NCI-H345 treated with DMSO at 0.1 percent for 48 hours (cell line): Measurements from ENCODE around the gene SIRPB2.

ENCODE experiments used
- DNase-seq: peaks from one replicate; lab custom pipeline; 2025; ENCODE audit not compliant: unreplicated experiment; lab: John Stamatoyannopoulos, UW

Gene SIRPB2

DNA sequence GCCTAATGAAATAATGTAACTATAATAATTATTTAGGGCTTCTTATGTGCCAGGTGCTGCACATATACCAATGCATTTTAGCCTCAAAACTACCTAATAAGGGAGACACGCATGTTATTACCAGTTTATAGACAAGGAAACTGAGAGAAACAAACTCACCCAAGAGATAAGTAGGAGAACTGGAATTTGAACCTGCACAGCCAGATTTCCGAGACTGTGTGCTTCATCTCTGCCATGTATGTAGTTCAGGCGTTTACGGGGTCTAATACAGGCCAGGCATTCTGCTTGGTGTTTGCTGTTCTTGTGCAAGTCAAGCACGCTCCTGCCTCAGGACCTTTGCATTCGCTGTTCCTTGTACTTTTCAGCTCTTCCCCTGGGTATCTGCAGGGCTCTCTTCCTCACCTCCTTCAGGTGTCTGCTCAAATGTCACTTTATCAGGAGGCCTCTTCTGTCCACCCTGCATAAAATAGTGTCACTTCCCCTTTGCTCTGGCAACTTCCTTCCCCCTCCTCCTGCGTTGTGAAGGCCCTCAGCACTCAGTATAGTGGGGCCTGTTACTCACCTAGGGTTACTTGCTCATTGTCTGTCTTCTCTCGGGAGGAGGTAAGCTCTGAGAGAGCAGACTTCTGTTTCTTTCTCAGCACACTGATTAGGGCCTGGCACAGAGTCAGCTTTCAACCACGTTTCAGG is 18.5 kb downstream of the SIRPB2 start:
- no peak for DNase-seq

DNA sequence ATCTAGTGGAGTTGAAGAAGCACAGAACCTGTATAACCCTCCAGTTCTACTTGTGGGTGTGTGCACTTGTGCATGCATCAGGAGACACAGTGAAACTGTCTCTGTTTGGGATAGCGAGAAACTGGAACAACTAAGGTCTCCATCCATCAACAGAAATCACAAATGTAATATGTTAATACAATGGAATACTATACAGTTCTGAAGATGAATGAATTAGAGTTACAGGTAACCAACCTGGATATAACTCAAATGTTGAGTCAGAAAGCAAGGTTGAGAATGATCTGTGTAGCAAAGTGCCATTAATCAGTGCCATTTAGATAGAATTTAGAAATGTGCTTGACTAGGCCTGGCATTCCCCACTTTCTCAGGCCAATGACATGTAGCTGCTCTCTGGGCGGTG is 20.0 kb downstream of the SIRPB2 start:
- no peak for DNase-seq

DNA sequence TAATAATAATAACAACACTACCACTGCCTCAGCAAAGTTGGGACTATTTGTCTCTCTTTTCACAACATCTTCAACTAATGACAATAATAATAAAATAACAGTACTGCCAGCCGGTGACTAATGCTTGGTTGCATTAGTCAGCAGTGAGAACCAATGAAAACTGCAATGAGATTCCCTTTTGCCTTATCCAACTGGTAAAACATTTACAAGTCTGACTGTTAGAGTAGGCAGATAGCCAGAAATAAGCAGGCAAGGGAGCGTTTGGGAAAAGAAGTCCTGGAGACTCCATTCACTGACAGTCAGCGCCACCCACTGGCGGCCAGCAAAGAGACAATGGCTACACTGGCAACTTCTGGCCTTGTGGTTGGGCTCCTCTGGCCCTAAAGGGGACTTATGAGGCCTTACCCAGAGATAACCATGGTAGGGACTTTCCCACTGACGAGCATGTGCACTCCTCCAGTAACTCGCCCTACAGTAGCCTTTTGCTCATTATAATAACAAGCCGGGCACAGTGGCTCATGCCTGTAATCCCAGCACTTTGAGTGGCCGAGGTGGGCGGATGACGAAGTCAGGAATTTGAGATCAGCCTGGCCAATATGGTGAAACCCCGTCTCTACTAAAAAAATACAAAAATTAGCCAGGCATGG is 21.2 kb downstream of the SIRPB2 start:
- peak; percentile 72 for DNase-seq

DNA sequence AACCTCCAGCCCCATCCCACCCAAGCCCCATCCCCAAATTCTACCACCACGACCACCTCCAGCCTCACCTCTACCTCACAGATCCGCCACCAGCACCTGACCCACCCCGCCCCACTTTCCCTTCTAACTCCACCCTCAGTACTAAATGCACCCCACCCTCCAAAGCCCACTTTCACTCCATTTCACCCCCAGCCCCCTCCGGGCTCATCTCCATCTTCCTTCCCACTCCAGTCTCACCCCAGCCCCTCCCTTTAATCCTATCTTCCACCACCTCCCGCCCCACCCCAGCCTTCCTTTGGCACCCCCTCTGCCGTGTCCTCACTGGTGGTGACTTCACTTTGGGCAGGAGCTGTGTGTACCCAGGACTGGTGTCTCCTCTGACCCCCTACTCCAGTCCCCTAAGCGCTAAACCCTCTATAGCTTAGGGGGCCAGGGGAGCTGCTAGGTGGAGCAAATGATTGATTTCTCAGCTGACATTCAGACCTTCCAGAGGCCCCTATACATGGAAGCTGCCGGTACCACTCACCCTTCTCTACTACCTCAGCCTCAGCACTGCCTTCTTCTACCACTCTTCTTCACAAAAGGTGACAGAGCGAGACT is 21.8 kb downstream of the SIRPB2 start:
- no peak for DNase-seq

DNA sequence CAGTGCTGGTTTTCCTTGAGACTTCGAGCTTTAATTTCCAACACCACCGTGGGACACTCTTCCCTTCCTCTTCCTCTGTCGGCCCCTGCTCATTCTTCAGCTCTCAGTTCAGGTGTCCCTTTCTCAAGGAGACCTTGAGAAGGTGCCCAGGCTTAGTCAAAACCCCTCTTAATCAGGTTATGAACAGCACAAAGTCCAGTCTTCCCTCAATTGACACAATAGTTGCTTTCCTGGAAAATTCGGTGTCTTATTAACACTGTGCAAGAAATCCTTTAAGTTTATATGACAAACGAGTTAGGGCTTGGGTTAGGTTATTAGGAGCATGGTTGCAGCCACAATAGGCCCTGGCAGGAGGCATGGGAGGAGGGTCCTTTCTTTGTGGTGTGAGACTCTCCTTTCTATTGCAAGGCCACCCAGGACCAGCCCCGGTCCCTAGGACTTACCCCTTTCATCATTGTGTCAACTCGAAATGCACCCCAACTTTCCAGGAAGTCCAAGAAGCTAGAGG is 23.0 kb downstream of the SIRPB2 start:
- no peak for DNase-seq

DNA sequence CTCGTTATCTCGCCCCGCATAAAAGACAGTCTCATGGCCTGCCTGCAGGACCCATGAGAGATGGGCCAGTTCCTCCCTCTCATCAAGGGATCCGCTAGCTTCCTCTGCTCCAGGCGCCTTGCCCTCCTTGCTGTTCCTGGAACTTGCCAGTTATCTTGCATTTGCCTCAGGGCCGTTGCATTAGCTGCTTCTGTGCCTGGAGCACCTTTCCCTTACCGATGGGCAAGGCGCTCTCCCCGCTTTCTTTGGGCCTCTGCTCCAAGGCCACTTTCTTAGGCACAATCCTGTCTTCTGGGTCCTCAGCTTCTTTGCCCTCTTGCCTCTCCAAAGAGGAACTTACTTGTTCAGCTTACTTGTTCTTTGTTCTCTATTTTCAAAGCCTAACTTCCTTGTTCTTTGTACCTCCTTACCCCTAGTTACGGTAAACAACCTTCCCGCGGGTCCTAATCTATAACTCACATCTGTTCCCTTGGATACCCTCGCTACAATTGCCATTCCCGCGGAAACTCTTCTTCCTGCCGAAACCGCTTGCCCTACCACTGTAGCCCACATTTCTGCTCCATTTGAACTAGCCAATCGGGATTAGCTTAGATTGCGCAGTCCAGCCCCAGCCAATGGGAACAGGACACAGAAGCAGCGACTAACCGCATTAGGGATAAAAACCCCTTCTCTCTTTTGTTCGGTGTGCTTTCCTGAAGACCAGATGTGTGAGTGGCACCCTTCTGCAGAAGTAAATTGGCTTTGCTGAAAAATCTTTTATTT is 23.7 kb downstream of the SIRPB2 start:
- DNase-seq: no peak

DNA sequence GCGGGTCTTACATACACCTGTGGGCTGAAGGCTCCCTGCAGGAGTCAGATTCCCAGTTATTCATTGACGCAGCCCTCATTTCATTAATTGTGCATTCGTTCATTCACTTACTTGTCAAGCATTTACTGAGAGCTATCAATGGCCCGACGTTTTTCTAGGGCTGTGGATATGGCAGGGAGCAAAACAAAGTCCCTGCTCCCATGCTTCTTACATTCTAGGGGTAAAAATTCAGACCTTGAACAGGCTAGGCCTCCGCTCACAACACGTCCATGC is 24.2 kb downstream of the SIRPB2 start:
- no peak for DNase-seq

DNA sequence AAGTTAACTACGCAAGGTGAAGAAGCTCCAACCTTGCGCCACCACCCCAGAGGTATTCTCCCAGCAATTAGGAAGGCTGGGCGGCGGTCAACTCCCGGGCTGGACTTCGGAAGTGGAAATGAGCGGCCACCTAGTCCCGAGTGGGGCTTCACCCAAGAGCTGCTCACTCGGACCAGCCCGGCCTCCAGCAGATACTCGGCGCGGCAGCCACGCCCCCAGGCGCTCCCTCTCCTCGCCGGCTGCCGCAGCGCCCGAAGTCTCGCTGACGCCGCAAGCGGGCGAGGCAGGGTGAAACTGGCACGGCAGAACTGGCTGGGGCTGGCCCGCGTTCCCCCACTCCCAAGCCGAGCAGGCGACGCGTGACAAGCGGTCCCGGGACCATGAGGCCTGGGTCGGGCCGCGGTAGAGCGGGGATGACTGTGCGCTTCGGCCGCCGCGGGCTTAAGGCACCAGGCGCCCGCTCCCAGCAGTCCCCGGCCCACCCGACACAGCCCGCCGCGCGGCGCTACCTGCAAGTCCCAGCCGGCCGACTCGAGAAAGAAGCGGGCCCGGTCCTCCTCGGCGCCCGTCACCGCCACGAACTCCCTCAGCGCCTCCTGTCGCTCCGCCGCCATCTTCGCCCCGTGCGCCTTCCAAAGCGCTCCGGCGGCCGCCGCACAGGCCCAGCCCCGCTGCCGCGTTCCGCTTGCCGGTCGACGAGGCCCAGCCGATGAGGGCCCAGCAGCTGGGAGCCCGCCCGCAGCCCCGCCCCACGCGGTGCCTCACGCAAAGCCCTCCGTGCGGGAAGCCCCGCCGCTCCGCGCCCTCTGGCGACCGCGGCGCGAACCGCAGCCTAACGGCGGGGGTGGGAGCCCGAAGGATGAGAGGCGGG is 24.8 kb downstream of the SIRPB2 start, which contains the start of gene NSFL1C:
Gene NSFL1C, minus strand, starts transcription at position 639 of the 871 bp plus-strand sequence. Its CDS starts 25 bp downstream, at position 614.
- peak; percentile 93 for DNase-seq

DNA sequence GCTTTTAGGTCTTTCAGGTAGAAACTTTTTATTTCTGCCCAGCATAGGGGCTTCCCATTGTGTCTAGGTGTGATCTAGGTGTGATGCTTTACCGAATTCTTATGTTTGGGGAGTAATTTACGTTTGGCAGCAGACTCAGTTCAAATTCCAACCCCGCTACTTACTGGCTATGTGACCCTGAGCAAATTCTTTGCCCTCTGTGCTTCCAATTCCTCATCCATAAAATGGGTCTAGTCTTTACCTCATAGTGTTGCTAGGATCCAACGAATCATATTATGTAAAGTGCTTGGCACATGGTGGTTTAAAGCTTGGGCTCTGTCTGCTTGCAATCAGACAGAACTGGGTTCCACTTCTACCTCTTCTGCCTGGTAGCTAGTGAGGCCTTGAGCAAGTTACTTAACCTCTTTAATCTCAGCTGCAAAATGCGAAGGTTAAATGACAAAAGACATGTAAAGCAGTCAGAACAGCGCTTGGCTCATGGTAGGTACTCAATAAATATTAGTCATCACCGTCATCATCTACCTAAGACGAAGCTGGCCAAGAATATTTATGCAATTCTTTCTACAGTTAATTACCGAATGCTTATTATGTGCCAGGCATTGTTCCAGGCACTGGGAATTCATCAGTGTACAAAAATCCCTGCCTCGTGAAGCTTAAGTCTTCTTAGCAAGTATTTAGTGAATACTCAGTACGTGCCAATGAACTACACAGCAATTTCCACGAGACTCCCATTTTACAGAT is 25.6 kb downstream of the SIRPB2 start:
- no peak for DNase-seq

DNA sequence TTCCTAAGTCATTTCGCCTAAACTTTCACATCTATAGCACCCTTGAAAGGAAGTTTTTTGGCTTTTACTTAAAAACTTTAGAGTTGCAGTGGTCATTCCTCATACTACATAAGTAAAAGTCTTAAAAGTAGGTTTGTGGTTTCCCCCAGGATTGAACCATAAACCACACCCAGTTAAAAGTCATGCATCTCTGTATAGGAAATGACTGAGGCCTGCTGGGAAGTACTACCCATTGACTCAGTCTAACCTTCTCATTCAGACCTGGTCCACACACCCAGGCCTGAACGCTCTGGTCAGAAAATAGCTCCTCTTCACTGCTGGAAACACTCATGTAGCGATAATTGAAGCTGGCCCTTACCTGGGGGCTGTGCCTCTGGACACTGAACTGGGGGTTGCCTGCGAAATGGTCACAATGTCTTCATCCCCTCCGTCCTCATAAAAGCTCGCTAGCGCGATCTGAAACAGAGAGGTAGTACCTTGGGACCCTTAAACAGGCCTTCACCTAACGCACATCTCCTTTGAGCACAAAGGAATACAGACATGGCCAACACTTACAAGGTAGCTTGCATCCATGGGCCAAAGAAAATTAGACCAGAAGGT is 27.1 kb downstream of the SIRPB2 start:
- DNase-seq: no peak

DNA sequence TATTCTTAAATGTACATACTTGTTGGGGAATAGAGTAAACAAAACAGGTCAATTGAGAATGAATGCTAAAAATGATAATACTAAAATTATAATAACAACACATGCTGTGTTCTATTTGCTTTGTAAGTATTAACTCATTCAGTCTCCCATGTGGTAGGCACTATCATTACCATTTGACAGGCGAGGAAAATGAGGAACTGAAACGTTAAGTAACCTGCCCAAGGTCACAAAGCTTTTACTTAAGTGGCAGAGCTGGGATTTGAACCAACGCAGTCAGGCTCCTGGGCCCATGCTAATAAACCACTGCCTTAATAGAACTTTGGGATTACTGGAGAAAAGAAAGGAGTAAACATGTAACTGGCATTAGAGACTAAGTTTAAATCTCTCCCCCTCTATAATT is 28.4 kb downstream of the SIRPB2 start:
- no peak for DNase-seq

DNA sequence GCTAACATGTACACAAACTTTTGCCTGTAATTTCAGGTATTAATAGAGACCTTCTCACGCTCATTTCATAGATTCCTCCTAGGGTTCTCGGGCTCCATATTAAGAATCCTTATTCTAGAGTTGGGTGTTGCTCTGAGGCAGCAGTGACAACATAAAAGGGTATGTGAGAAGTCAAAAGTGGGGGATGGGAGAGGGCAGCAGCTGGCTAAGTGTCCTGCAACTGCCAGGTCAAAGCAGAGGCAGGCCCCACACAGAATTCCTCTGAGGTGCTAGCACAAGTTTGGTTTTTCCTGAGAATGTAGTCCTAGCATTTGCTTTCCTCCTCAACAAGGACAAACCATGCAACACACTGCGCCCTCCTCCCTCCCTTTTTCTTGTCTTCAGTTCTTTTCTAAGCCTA is 29.2 kb downstream of the SIRPB2 start:
- DNase-seq: no peak

DNA sequence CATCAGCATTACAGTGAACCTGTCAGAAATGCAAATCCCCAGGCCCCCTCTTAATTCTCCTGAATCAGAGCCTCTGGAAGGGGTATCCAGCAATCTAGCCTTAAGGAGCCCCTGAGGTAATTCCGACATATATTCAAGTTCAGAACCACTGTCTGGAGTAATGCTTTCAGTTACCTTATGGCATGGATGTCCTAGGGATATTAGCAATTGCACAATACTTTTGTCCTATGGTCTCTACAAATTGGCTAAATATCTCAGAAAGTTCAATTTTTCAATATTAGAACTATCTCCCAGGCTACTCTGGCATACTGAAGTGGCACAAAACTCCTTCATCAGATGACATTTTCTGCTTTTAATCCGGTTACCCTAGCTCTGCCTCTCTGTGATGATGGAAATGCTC is 30.9 kb downstream of the SIRPB2 start:
- DNase-seq: no peak

DNA sequence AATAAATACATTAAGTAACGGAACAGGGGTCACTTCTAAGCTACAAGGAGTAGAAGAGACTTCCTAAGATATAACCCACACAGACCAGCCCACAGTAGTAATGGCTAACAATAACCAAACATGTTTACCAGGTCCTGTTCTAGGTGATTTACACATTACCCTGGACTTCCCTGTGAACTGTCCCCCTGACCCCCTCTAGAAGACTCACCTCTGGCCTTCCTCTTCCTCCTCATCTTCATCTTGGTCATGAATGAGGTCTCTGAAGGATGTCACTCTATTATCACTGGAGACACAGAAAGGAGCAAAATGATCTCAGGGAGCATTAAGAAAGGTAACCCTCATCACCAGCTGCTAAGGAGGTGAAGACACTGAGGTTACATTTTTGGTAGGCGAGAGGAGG is 33.2 kb downstream of the SIRPB2 start:
- DNase-seq: no peak

DNA sequence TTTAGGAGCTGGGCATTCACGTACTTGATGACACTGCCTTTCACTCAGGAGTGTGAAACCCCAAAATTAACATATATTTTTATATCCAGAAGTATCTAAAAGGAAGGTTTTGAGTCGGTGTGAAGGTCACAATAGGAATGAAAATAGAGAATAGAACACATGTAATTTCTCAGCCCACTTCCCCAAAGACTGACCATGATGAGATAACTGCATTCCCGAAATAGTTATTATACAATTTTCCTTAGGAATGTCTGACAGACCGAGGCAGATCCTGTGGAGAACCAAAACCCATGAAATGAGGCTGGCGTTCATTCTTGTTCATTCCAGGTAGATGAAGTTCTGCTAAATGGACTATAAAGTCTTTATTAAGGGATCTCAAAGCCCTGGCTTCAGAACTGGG is 34.9 kb downstream of the SIRPB2 start:
- no peak for DNase-seq

DNA sequence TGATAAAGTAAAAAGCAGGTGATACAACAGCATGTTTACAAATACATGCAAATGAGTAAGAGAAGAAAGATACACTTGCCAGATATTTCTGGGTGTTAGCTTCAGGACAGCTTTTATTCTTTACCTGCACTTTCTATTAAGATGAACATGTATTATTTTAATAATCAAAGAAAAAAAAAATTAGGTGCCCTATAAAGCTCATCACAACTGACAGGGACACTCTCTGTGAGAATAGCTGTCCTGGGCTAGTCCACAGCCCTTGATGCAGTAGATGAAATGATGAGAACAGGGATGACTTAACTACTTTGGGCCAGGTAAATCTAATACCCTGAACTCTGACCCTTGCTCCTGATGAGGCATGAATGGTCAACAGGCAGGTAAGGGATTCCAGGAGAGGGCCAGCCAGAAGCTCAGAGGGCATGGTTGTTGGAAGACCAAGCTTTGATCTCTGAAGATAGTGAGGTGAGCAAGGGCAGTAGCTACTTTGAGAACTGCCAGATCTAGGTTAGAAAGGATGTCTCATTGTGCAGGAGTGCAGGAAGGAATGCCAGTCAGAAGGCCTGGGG is 40.2 kb downstream of the SIRPB2 start:
- no peak for DNase-seq

DNA sequence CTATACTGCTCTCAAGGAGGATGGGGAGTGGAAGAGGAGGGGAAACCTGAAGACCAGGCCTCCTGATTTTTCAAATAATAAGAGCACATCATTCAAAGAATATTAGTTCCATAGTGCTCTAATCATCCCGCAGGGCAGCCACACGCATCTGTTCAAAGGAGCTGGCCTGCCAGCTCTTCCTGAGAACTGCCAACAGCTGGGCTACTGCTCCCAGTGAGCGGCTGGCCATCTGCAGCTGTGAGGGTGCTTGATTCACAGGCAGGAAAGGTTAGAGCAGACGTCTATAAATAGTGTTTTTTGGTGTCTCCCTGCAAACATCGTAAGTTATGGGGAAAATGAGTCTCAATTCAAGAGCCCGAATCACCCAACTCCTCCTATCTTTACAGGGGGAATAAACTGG is 41.9 kb downstream of the SIRPB2 start:
- no peak for DNase-seq

DNA sequence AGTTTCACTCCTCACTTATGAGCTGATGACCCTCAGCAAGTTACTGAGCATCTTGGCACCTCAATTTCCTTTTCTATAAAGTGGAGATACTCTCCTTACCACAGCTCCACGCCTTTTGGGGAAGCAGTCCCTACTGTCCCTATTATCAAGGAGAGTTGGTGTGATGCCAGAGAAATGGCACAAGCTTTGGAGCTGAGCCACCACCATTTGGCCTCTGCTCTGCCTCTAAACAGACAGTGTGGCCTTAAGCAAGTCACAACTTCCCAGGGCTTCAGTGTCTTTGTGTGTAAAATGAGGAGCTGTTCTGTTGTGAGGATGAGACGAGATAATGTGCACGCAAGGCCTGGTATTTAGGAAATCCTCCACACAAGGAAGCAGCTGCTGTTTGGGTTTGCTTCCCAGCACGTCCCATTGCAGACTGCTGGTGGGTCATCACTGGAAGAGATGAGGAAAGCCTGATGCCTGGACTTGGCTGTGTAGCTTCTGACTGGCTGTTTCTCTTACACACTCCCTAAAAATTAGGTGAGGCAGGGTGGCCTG is 43.1 kb downstream of the SIRPB2 start:
- no peak for DNase-seq

DNA sequence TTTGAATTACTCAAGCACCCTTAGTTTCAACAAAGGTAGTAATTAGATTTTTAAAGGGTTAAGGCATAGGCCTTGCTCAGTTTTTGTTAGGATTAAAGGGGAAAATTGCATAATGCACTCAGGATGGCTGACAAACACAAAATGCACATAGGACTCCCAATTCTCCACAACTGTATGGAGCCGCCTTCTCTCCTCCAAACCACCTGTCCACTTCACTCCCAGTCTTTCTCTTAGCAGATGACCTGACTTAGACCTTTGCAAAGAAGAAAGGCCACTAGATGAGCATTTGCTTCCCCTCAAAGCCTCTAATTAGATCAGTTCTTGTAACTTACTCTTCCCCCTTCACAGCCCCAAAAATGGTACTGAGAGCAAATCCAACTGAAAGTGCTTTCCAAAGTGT is 44.7 kb downstream of the SIRPB2 start:
- no peak for DNase-seq
